Activated CD4-positive, alpha-beta T cell treated with anti-CD3 and anti-CD28 coated beads, Interleukin-2, amount 50 U/mL, for 48 hours (primary cell): ENCODE results near the gene ABCA3.

ENCODE experiments used
- DNase-seq, 2 experiments: peaks; one replicate each; pipeline ENCODE4 v3.0.0-alpha.2; 2020

Gene ABCA3

GRCh38 chr16:2343211-2343610, 2.7 kb upstream of the ABCA3 start:
- DNase-seq = no peak

GRCh38 chr16:2341456-2342447, 1.2 kb upstream of the ABCA3 start:
- DNase-seq = no peak

- DNase-seq = peak; percentile 49 to 53
These were observed 725 bp downstream of the ABCA3 start for GRCh38 chr16:2339521-2340484.

- no peak for DNase-seq
These were observed 2.9 kb downstream of the ABCA3 start for GRCh38 chr16:2337431-2338296.

GRCh38 chr16:2335286-2335895, 5.1 kb downstream of the ABCA3 start:
- no peak for DNase-seq

GRCh38 chr16:2333772-2334379, 6.7 kb downstream of the ABCA3 start:
- DNase-seq = no peak

- DNase-seq = no peak
These were observed 7.3 kb downstream of the ABCA3 start for GRCh38 chr16:2333231-2333630.

- no peak for DNase-seq
These were observed 8.6 kb downstream of the ABCA3 start for GRCh38 chr16:2331931-2332267.

GRCh38 chr16:2331199-2331930, 9.2 kb downstream of the ABCA3 start:
- DNase-seq = no peak

- no peak for DNase-seq
These were observed 11.0 kb downstream of the ABCA3 start for GRCh38 chr16:2329532-2329931.

- no peak for DNase-seq
These were observed 12.1 kb downstream of the ABCA3 start for GRCh38 chr16:2328428-2328827.

GRCh38 chr16:2326191-2326590, 14.3 kb downstream of the ABCA3 start:
- no peak for DNase-seq

- DNase-seq = no peak
These were observed 14.7 kb downstream of the ABCA3 start for GRCh38 chr16:2325791-2326190.

GRCh38 chr16:2325181-2325580, 15.3 kb downstream of the ABCA3 start:
- DNase-seq = no peak

GRCh38 chr16:2324296-2324859, 16.1 kb downstream of the ABCA3 start:
- no peak for DNase-seq

GRCh38 chr16:2323701-2324100, 16.8 kb downstream of the ABCA3 start:
- no peak for DNase-seq

GRCh38 chr16:2319606-2320005, 20.9 kb downstream of the ABCA3 start:
- no peak for DNase-seq

- no peak for DNase-seq
These were observed 23.1 kb downstream of the ABCA3 start for GRCh38 chr16:2317231-2318020.

- DNase-seq = no peak
These were observed 32.2 kb downstream of the ABCA3 start for GRCh38 chr16:2308089-2308962.
